RWPE2 (cell line): ENCODE results near the gene CLDN22.

ENCODE experiments used
- ATAC-seq: fragments of 200-7000 bp; cut with Tn5 transposase; 3 replicates; pipeline ENCODE4 v1.9.1; 2021; ENCODE audit warnings: low read depth
- DNase-seq: peaks from one replicate; pipeline ENCODE4 v3.0.0-alpha.2; 2020; ENCODE audit warnings: low spot score
- H3K27ac ChIP-seq: fragments of 450-650 bp; 2 replicates; pipeline ENCODE4 v1.5.1; 2017; ENCODE audit warnings: mild to moderate bottlenecking; ENCODE audit not compliant: poor library complexity, severe bottlenecking
- H3K27me3 ChIP-seq: fragments of 250-450 bp; sonication (Bioruptor Pico); 2 replicates; pipeline ENCODE4 v1.5.1; 2021; ENCODE audit warnings: mild to moderate bottlenecking, moderate library complexity; ENCODE audit not compliant: insufficient read depth, poor library complexity, severe bottlenecking
- H3K36me3 ChIP-seq: fragments of 250-450 bp; sonication (Bioruptor Pico); 2 replicates; pipeline ENCODE4 v1.5.1; 2020; ENCODE audit warnings: low read depth, mild to moderate bottlenecking, moderate library complexity
- H3K4me1 ChIP-seq: fragments of 250-450 bp; sonication (Bioruptor Pico); 2 replicates; pipeline ENCODE4 v1.5.1; 2021; ENCODE audit warnings: mild to moderate bottlenecking, moderate library complexity; ENCODE audit not compliant: insufficient read depth, poor library complexity, severe bottlenecking
- H3K4me3 ChIP-seq: fragments of 250-450 bp; sonication (Bioruptor Pico); 2 replicates; pipeline ENCODE4 v1.5.1; 2021; ENCODE audit warnings: mild to moderate bottlenecking, moderate library complexity; ENCODE audit not compliant: severe bottlenecking
- H3K9me3 ChIP-seq: fragments of 250-450 bp; sonication (Bioruptor Pico); 2 replicates; pipeline ENCODE4 v1.5.1; 2021; ENCODE audit warnings: mild to moderate bottlenecking, moderate library complexity; ENCODE audit not compliant: severe bottlenecking
- CTCF ChIP-seq: fragments of 450-650 bp; IDR thresholded peaks from one replicate; pipeline ENCODE4 v1.5.1; 2017; ENCODE audit warnings: mild to moderate bottlenecking, moderate library complexity; ENCODE audit not compliant: poor library complexity, severe bottlenecking

The CLDN22 gene

GRCh38 chr4:183348136-183348535 lies 28.1 kb upstream of the CLDN22 start:
- TF ChIP-seq CTCF = no peak

GRCh38 chr4:183347566-183347965 lies 27.5 kb upstream of the CLDN22 start:
- Histone ChIP-seq H3K9me3 (no peaks in the 10 kb centered on the region), H3K27ac (no peak overlapping the region), H3K36me3 (no peaks in the 10 kb centered on the region), H3K4me1 (peaks cover 18% of the 10 kb centered on the region), H3K27me3 (no peaks in the 10 kb centered on the region), H3K4me3 (no peak overlapping the region)
- ATAC-seq (no peak), DNase-seq (no peak)
- TF ChIP-seq CTCF = no peak

More at GRCh38 chr4:183348136-183348535, 28.1 kb upstream of the CLDN22 start:
- DNase-seq = no peak
- H3K4me1 ChIP-seq = peaks cover 18% of the 10 kb centered on the region
- no peak overlapping the region for H3K4me3 ChIP-seq
- H3K36me3 ChIP-seq = no peaks in the 10 kb centered on the region
- no peaks in the 10 kb centered on the region for H3K27me3 ChIP-seq
- no peak overlapping the region for H3K27ac ChIP-seq
- H3K9me3 ChIP-seq = no peaks in the 10 kb centered on the region
- ATAC-seq = no peak

GRCh38 chr4:183347146-183347545 lies 27.1 kb upstream of the CLDN22 start:
- TF ChIP-seq CTCF = no peak
- ATAC-seq (no peak), DNase-seq (no peak)
- no peaks in the 10 kb centered on the region for H3K27me3 ChIP-seq
- H3K36me3 ChIP-seq = no peaks in the 10 kb centered on the region
- H3K4me1 ChIP-seq = peaks cover 18% of the 10 kb centered on the region
- H3K27ac ChIP-seq = no peak overlapping the region
- H3K4me3 ChIP-seq = no peak overlapping the region
- no peaks in the 10 kb centered on the region for H3K9me3 ChIP-seq

DNA sequence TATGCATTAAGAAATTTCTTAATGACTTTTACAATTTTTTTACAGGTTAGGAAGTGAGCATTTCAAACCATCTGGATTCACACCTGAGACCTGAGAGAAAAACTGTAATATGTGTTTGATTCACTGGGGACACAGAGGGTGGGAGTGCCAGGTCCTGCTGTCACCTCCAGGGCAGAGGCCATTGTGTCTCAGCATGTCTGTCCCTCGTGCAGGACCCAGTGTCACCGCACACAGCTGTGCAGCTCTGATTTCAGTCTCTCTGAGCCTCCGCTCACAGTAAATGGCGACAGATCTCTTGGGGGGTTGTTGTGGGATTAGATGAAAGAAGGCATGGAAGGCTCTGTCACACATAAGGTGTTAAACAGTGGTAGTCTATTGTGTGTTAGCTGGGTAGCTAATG lies 25.2 kb upstream of the CLDN22 start:
- no peak overlapping the region for H3K27ac ChIP-seq
- no peaks in the 10 kb centered on the region for H3K27me3 ChIP-seq
- no peak for DNase-seq
- no peaks in the 10 kb centered on the region for H3K9me3 ChIP-seq
- H3K4me3 ChIP-seq = no peak overlapping the region
- peaks cover 18% of the 10 kb centered on the region for H3K4me1 ChIP-seq
- ATAC-seq = no peak
- no peaks in the 10 kb centered on the region for H3K36me3 ChIP-seq
- TF ChIP-seq CTCF = no peak

- ATAC-seq = no peak
- no peaks in the 10 kb centered on the region for H3K36me3 ChIP-seq
Measured at GRCh38 chr4:183344523-183345255, 24.6 kb upstream of the CLDN22 start.

More at GRCh38 chr4:183344523-183345255, 24.6 kb upstream of the CLDN22 start:
- Histone ChIP-seq H3K4me1 (peaks cover 14% of the 10 kb centered on the region), H3K9me3 (no peaks in the 10 kb centered on the region), H3K27ac (no peak overlapping the region), H3K4me3 (no peak overlapping the region), H3K27me3 (no peaks in the 10 kb centered on the region)
- no peak for DNase-seq
- TF ChIP-seq CTCF = no peak
